K562 (cell line): Measurements from ENCODE around the gene ARHGAP22. TPM values are rescaled to one million over a fixed set of nuclear protein-coding genes. Genes with fewer than 3 reads are reported as not detected.

Experiments
- ATAC-seq: fragments of 200-7000 bp; cut with Tn5 transposase; 3 replicates; pipeline ENCODE4 v1.9.1; 2020; ENCODE audit warnings: moderate library complexity
- BruUV-seq: library from RNA; stranded (reverse); fragments of 400-500 nt; replicated peaks from 2 replicates; lab custom pipeline; 2021; lab: Mats Ljungman, UMichigan
- CTCF ChIA-PET: fragments of 300-600 bp; formaldehyde crosslinking; extraction: SDS; loops from one replicate; lab custom pipeline; 2021; ENCODE audit warnings: low intra/inter-chr PET ratio; lab: Yijun Ruan, JAX
- POLR2A ChIA-PET: fragments of 300-600, 350-650 bp; sonication (Branson Sonifier 250); formaldehyde crosslinking; extraction: SDS; loops from one replicate; lab custom pipeline; 2021; ENCODE audit warnings: antibody characterized with exemption, inconsistent platforms; lab: Yijun Ruan, JAX
- DNase-seq, 4 experiments: peaks; one replicate each; pipeline versions ENCODE4 v3.0.0 to v3.0.0-alpha.2; 2011 to 2018; ENCODE audit warnings: low spot score in 3 of 4, mixed read lengths in 3 of 4; ENCODE audit errors: extremely low read depth in 1 of 4
- FAIRE-seq: peaks from 2 replicates; lab custom pipeline; 2011; peaks lifted over from hg19 to GRCh38; lab: Jason Lieb, UNC
- H2AFZ ChIP-seq: 2 replicates; pipeline ENCODE4 v1.6.0; 2011; ENCODE audit warnings: low read depth, low read length, control low read depth, inconsistent platforms
- H3K27ac ChIP-seq: fragments of 200-600 bp; 3 replicates; pipeline ENCODE4 v1.8.0; 2011; ENCODE audit warnings: low read depth, mild to moderate bottlenecking, control low read depth, inconsistent platforms, low read length, moderate library complexity, mixed read lengths; ENCODE audit errors: extremely low read depth
- H3K27me3 ChIP-seq, 2 experiments: fragments of 300-600 bp in 1 of 2; 2 replicates in 1 of 2; 3 replicates in 1 of 2; pipeline versions ENCODE4 v1.6.0 to v1.8.0; 2011; ENCODE audit warnings: inconsistent platforms in 2 of 2, low read length in 2 of 2, mild to moderate bottlenecking in 1 of 2, mixed read lengths in 1 of 2, moderate library complexity in 1 of 2; ENCODE audit not compliant: control insufficient read depth in 2 of 2, insufficient read depth in 2 of 2
- H3K36me3 ChIP-seq: fragments of 300-600 bp; 3 replicates; pipeline ENCODE4 v1.8.0; 2011; ENCODE audit warnings: mild to moderate bottlenecking, low read length, inconsistent platforms; ENCODE audit not compliant: control insufficient read depth, insufficient read depth
- H3K4me1 ChIP-seq, 2 experiments: fragments of 200-600 bp in 1 of 2; replicated peaks in 1 of 2; 2 replicates in 1 of 2; 3 replicates in 1 of 2; pipeline versions ENCODE4 v1.5.1 to v1.8.0; 2011; ENCODE audit warnings: inconsistent platforms in 2 of 2, low read length in 2 of 2, mild to moderate bottlenecking in 1 of 2, mixed read lengths in 1 of 2, moderate library complexity in 1 of 2; ENCODE audit not compliant: control insufficient read depth in 2 of 2, insufficient read depth in 2 of 2
- H3K4me2 ChIP-seq: 2 replicates; pipeline ENCODE4 v1.6.1; 2011; ENCODE audit warnings: low read length, control low read depth, inconsistent platforms, mixed read lengths; ENCODE audit not compliant: insufficient read depth
- H3K4me3 ChIP-seq: fragments of 200-600 bp; sonication (generic), shearing (Covaris generic); 2 replicates; pipeline ENCODE4 v1.5.1; 2016; ENCODE audit warnings: control low read depth, inconsistent platforms
- H3K79me2 ChIP-seq: fragments of 200-600 bp; 3 replicates; pipeline ENCODE4 v1.8.0; 2011; ENCODE audit warnings: low read length, inconsistent platforms; ENCODE audit not compliant: control insufficient read depth, insufficient read depth
- H3K9ac ChIP-seq, 2 experiments: 2 replicates each; pipeline versions ENCODE4 v1.6.0 to v1.6.1; 2011; ENCODE audit warnings: low read depth in 2 of 2, low read length in 2 of 2, control low read depth in 1 of 2, inconsistent platforms in 1 of 2, mild to moderate bottlenecking in 1 of 2, mixed read lengths in 1 of 2; ENCODE audit not compliant: insufficient read depth in 1 of 2
- H3K9me1 ChIP-seq: one replicate; pipeline ENCODE4 v1.6.0; 2011; ENCODE audit warnings: inconsistent platforms, mild to moderate bottlenecking, low read length, moderate library complexity; ENCODE audit not compliant: control insufficient read depth, insufficient read depth
- H3K9me3 ChIP-seq: replicated peaks from 2 replicates; pipeline ENCODE4 v1.5.1; 2011; ENCODE audit warnings: low read depth, low read length, inconsistent platforms; ENCODE audit not compliant: control insufficient read depth, insufficient read depth
- H4K20me1 ChIP-seq: replicated peaks from 2 replicates; pipeline ENCODE4 v1.6.1; 2011; ENCODE audit warnings: low read length, inconsistent platforms, mixed read lengths; ENCODE audit not compliant: control insufficient read depth, insufficient read depth
- CBFA2T3 ChIP-seq: fragments of 450-650 bp; IDR thresholded peaks from 2 replicates; pipeline ENCODE4 v1.6.1; 2017
- CBX3 ChIP-seq, 2 experiments: IDR thresholded peaks; 1 replicate in 1 of 2; 2 replicates in 1 of 2; pipeline ENCODE4 v1.6.1; 2012; ENCODE audit warnings: inconsistent platforms in 2 of 2, low read length in 2 of 2, borderline replicate concordance in 1 of 2, control low read depth in 1 of 2
- POLR2A ChIP-seq: fragments of 450-650 bp; conservative IDR thresholded peaks from 2 replicates; pipeline ENCODE4 v1.6.1; 2016
- SLC30A9 ChIP-seq: fragments of 250-450 bp; sonication (Bioruptor Pico); IDR thresholded peaks from 2 replicates; pipeline ENCODE4 v1.8.0; 2022; ENCODE audit warnings: mild to moderate bottlenecking, moderate library complexity
- TEAD2 ChIP-seq: fragments of 450-650 bp; IDR thresholded peaks from 2 replicates; pipeline ENCODE4 v1.6.1; 2016; ENCODE audit warnings: missing genetic modification characterization, control low read depth, missing compliant biosample characterization
- TRIM28 ChIP-seq: fragments of 450-650 bp; IDR thresholded peaks from 2 replicates; pipeline ENCODE4 v1.6.1; 2017
- ZNF436 ChIP-seq: fragments of 250-450, 450-650 bp; sonication (Bioruptor Pico); formaldehyde crosslinking; IDR thresholded peaks from 2 replicates; pipeline ENCODE4 v1.7.0; 2020; ENCODE audit warnings: mild to moderate bottlenecking
- ZNF717 ChIP-seq: fragments of 250-450 bp; sonication (Bioruptor Pico); IDR thresholded peaks from 2 replicates; pipeline ENCODE4 v1.5.0; 2021
- WGBS: fragments of 100-300 bp; shearing (Covaris generic); methylation state at CpG from one replicate; pipeline ENCODE4 v1.1.6; 2016; ENCODE audit warnings: low coverage, mixed read lengths; ENCODE audit not compliant: insufficient coverage; ENCODE audit errors: missing lambda C conversion rate; 5-methylcytosine and 5-hydroxymethylcytosine counted together
- in situ Hi-C: fragments of 300-500 bp; cut with MboI; formaldehyde crosslinking; loops from 4 replicates; pipeline ENCODE4 v1.15.0; 2018; ENCODE audit warnings: inconsistent platforms, mixed read lengths
- intact Hi-C: fragments of 100-400 bp; cut with micrococcal nuclease; formaldehyde crosslinking; loops from 2 replicates; pipeline ENCODE4 v1.14.2; 2022
- polyA plus RNA-seq, 8 experiments: library from polyadenylated mRNA; depleted of rRNA in 4 of 8; stranded (reverse) in 5 of 8; unstranded in 3 of 8; fragments of >200 nt; fragmentation: Nextera tagmentation in 2 of 8; fragmentation: Illumina TruSeq in 1 of 8; extraction: Ambion mirVana in 2 of 8; extraction: Trizol in 1 of 8; gene quantifications; 2 replicates each; pipeline versions ENCODE4 v1.2.1 to v1.2.3, GENCODE V29; 2011 to 2014; ENCODE audit warnings: inconsistent platforms in 1 of 8, missing spikeins in 1 of 8
- total RNA-seq, 7 experiments: library from RNA; depleted of rRNA in 6 of 7; stranded (reverse); fragments of >200 nt in 6 of 7; fragmentation: Illumina TruSeq in 2 of 7; extraction: Trizol in 2 of 7; gene quantifications; 2 replicates each; pipeline versions ENCODE4 v1.2.1 to v1.2.3, GENCODE V29; 2011 to 2021; ENCODE audit warnings: low replicate concordance in 1 of 7
- TF ChIP-seq, protein P1 (sequence below): fragments of 250-450 bp; sonication (Bioruptor Pico); IDR thresholded peaks from 2 replicates; pipeline ENCODE4 v1.8.0; 2022; ENCODE audit warnings: inconsistent platforms, mild to moderate bottlenecking, moderate library complexity, borderline replicate concordance
- TF ChIP-seq, protein P2 (sequence below): fragments of 450-650 bp; formaldehyde crosslinking; IDR thresholded peaks from 2 replicates; pipeline ENCODE4 v1.4.0; 2020; ENCODE audit warnings: mild to moderate bottlenecking, mixed read lengths
- TF ChIP-seq, protein P3 (sequence below): fragments of 250-450 bp; sonication (Bioruptor Pico); IDR thresholded peaks from 2 replicates; pipeline ENCODE4 v1.9.0; 2021; ENCODE audit warnings: mild to moderate bottlenecking
- TF ChIP-seq, protein P4 (sequence below), 2 experiments: IDR thresholded peaks in 1 of 2; conservative IDR thresholded peaks in 1 of 2; 2 replicates each; pipeline ENCODE4 v1.6.1; 2016; ENCODE audit warnings: low read depth in 2 of 2, mild to moderate bottlenecking in 1 of 2, missing compliant biosample characterization in 1 of 2, missing genetic modification characterization in 1 of 2, moderate library complexity in 1 of 2

The ARHGAP22 gene
- total and polyA plus RNA-seq, 9 of the 15 experiments (the other 6 are each of a cell fraction or from before 2014, with no cell fraction given), result 1.3 to 28.1 (median 12.7) TPM

DNA sequence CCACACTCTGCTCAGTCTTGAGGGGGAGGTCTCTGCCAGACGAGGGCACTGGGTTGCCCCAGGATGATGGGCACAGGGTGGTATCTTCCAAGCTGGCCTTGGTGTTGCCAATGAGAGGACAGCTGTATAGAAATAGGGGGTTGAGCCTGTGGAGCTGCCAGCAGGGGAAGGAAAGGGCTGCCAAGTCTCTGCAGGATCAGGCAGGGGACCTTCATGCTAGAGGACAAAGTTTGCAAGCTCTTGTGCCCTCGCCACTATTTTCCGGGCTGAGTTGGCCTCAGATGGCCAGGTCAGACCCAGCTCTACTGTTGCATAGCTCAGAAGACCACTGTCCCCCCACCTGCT is 68.7 kb downstream of the ARHGAP22 start (continued):
- TF ChIP-seq, protein P1, sequence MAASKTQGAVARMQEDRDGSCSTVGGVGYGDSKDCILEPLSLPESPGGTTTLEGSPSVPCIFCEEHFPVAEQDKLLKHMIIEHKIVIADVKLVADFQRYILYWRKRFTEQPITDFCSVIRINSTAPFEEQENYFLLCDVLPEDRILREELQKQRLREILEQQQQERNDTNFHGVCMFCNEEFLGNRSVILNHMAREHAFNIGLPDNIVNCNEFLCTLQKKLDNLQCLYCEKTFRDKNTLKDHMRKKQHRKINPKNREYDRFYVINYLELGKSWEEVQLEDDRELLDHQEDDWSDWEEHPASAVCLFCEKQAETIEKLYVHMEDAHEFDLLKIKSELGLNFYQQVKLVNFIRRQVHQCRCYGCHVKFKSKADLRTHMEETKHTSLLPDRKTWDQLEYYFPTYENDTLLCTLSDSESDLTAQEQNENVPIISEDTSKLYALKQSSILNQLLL (CRISPR knock-in tag), result no peak
- TF ChIP-seq TEAD2 (tag) (no peak), TRIM28 (no peak), ZNF436 (CRISPR knock-in tag) (no peak)

DNA sequence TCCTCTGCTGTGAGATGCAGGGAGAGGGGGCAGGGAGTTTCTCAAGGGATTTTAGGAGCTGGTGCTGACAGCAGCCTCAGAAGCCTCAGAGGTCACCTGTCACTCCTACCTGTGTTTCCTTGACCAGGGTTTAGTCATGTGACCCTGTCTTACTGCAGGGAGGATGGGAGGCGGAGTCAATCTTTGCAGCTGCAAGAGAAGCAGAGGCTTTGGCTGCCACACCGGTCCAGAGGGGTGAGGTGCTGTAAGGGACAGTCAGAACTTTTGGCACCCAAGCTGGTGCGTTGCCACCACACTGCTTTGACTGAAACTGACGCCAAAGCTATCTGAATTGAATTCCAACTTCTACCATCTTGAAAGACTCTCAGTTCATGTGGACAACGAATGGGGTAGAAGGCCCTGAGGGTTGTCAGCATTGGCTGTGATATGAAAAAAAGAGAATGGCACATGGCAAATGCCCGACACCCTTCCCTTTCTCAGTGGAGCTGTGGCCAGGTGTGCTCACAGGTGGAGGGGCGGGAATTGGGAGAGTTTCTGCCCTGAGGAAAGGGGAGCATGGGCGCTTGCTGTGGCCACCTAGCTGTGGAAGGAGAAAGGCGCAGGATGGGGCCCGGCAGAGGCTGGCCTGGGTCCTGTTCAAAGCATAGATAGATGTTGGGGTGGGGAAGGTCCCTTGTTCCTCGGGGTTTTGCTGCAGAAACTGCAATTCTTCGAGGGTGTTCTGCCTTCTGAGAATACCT is 69.3 kb downstream of the ARHGAP22 start:
- Histone ChIP-seq H3K27me3 (peaks cover 7 to 15% of the 10 kb centered on the region in 2 experiments; a peak in 4 of 5 replicates), H3K9me1 (no peaks in the 10 kb centered on the region), H3K9me3 (no peaks in the 10 kb centered on the region), H3K4me3 (no peak overlapping the region), H3K27ac (no peak overlapping the region), H3K4me1 (peaks cover 0 to 4% of the 10 kb centered on the region in 2 experiments; a peak in 2 of 5 replicates), H3K36me3 (no peaks in the 10 kb centered on the region), H3K79me2 (no peaks in the 10 kb centered on the region), H2AFZ (no peak overlapping the region), H3K9ac (no peak overlapping the region), H4K20me1 (no peaks in the 10 kb centered on the region), H3K4me2 (no peak overlapping the region)
- intact Hi-C loops (no loop called here), in situ Hi-C loops (no loop called here)
- ATAC-seq, result peak; percentile 82
- DNase-seq, result no peak
- ChIA-PET CTCF (no interaction called here), POLR2A (interaction anchor here (0.7 to 1.6 kb wide), 3 partner anchors 13 to 153 kb away, joined by 3 to 6 read pairs (median 3); no protein-coding TSS in a partner anchor)
- BruUV-seq, result no TSS peak
- FAIRE-seq, result no peak
- WGBS, result 10% methylated on average over 11 of the region's 12 CpGs
- TF ChIP-seq, protein P2, sequence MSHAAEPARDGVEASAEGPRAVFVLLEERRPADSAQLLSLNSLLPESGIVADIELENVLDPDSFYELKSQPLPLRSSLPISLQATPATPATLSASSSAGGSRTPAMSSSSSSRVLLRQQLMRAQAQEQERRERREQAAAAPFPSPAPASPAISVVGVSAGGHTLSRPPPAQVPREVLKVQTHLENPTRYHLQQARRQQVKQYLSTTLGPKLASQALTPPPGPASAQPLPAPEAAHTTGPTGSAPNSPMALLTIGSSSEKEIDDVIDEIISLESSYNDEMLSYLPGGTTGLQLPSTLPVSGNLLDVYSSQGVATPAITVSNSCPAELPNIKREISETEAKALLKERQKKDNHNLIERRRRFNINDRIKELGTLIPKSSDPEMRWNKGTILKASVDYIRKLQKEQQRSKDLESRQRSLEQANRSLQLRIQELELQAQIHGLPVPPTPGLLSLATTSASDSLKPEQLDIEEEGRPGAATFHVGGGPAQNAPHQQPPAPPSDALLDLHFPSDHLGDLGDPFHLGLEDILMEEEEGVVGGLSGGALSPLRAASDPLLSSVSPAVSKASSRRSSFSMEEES (CRISPR knock-in tag), result peak; percentile 73
- TF ChIP-seq ZNF717 (CRISPR knock-in tag) (no peak), CBX3 (IDR thresholded peaks at IDR 0.05; ENCODE audit: borderline replicate concordance in 1 of 2, low read length in 2 of 2) (no peak), SLC30A9 (CRISPR knock-in tag) (no peak), POLR2A (no peak), CBFA2T3 (no peak)
- TF ChIP-seq, protein P3, sequence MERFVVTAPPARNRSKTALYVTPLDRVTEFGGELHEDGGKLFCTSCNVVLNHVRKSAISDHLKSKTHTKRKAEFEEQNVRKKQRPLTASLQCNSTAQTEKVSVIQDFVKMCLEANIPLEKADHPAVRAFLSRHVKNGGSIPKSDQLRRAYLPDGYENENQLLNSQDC (CRISPR knock-in tag), result no peak
- TF ChIP-seq, protein P4, sequence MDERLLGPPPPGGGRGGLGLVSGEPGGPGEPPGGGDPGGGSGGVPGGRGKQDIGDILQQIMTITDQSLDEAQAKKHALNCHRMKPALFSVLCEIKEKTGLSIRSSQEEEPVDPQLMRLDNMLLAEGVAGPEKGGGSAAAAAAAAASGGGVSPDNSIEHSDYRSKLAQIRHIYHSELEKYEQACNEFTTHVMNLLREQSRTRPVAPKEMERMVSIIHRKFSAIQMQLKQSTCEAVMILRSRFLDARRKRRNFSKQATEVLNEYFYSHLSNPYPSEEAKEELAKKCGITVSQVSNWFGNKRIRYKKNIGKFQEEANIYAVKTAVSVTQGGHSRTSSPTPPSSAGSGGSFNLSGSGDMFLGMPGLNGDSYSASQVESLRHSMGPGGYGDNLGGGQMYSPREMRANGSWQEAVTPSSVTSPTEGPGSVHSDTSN (CRISPR knock-in tag; IDR thresholded peaks at IDR 0.05; ENCODE audit: low read depth), result no peak
- TF ChIP-seq, protein P4 (tag; conservative IDR thresholded peaks at IDR 0.05; ENCODE audit: low read depth), result no peak
